ENCODE results near the gene KRT72.
"Not testable (repeated sequence)": the region's sequence is repeated elsewhere in the genome, so short reads cannot be mapped to it uniquely, and the experiment has no call there.

The KRT72 gene

DNA sequence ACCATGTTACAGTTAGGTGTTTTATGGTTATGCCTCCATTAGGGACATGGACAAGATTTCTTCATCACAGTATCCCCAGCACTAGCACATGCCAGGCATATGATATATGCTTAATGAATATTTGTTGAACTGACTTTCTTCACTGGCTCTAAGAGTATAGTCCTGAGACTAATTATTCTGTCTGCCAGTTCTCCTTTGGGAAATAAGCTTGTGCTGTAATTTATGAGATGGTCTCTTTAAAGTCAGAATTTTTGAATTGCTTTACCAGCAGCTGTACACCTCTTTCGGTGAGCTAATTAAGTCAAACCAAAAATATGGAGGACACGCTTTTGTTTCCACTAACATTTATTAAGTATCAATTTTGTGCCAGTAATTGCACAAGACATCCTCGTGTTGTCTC lies 4.8 kb upstream of the KRT72 start:
- DNase-seq: no peak

DNA sequence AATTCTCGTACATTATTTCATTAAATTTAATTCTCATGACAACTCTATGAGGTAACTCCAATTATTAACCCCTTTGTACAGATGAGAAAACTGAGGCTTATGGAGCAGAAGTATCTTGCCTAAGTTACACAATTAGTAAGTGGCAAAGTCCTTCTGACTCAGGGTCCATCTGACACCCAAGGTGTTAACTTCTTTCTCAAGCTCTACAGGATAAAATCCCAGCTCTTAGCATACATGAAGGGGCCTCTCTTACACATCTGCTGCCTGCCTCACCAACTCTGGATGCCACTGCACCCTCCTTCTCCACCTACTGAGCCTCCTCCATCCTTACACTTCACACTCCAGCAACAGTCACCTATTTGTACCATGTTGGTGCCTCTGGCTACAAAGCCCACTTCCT lies 4.3 kb upstream of the KRT72 start:
- no peak for DNase-seq

DNA sequence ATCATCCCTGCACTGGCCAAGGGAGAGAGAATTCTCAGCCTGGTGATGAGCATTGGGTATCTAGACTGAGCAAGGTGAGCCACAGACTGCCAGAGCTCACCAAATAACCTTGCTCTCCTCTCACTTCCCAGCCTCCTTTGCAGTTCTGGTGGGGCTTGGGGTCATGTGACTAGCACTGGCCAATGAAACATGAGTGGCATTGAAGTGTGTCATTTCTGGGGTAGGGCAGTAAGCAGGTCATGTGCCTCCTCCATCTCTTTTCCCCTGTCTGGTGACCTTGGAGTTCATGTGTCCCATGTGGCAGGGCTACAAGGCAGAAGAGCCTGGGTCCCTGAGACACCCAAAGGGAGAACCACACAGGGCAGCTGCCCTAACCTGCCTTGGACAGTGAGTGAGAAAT lies 3.6 kb upstream of the KRT72 start:
- no peak for DNase-seq

DNA sequence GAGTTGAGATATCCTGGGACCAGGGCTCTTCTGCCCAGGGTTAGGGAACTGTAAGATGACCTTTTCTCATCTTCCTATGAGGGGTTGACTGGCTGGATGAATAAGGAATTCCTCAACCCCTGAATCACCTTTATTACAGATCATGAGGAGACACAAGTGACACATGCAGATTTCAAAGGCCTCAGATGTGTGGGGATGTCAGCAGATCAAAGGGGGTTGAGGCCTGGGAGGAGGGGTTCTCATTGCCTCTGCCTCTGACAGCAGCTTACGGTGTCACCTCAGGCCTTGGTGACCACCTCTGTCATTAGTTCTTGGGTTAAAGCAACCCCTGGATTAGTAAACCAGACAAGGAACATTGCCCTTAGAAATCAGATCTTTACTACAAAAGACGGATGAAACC lies 2.1 kb upstream of the KRT72 start:
- DNase-seq: no peak

DNA sequence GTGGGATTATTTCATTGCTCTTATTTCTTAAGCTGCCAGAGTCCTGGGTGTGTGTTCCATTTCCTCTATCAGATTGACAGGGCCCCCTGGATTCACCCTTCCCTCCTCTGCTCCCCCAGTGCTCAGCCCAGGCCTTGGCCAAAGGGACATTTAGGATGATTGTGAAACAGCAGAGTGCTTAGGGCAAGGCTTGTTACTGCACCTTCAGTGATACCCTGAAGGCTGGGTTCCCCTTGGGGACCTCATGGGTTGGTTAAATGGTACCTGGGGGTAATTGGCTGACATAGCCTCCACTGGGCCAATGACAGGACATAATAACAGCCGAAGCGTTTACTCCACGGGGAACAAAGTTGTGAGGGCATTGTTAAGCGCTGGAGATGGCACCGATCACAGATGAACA lies 1.3 kb upstream of the KRT72 start:
- no peak for DNase-seq

DNA sequence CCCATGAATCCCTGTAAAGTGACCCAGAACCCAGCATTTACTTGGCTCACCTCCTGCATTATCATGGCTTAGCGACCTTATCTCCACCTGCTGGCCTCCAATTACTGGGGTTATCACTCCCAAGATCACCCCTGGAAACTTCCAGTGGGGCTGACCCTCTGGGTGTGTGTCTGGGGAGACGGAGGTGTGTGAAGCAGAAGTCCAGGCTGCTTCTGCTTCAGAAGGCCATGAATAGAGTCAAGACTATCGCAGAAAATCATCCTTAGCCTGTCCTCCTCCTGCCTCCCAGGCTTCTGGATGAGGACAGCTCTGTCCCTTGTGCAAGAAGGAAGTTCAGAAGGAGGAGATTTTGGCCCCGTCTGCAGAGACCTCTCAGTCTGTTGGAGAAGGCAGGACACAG lies 408 bp upstream of the KRT72 start:
- no peak for DNase-seq

DNA sequence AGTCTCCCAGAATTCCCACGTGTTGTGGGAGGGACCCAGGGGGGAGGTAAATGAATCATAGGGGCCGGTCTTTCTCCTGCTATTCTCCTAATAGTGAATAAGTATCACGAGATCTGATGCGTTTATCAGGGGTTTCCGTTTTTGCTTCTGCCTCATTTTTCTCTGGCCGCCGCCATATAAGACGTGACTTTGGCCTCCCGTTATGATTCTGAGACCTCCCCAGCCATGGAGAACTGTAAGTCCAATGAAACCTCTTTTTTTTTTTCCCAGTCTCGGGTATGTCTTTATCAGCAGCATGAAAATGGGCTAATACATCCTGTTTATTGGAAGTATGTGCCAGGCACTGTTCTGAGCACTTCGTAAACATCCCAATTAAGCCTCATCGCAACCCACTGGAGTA lies 788 bp downstream of the KRT72 start:
- no peak for DNase-seq

DNA sequence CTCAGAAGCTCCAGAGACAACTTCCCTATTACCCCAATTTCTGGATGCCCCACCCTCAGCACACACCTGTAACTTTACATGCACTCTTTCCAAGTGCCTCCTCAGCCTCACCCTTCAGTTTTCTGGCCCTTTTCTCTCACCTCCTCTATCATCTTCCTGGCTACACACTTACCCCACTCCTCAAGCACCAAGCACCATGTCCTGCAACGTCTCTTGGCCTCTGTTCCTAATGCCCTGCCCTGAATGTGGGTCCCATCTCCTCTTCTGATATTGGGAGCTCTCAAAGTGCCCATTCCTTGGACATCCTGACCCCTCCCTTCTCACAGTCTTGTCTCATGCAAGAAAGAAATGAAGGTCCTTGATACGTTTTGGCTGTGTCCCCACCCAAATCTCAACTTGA lies 1.2 kb downstream of the KRT72 start:
- no peak for DNase-seq

DNA sequence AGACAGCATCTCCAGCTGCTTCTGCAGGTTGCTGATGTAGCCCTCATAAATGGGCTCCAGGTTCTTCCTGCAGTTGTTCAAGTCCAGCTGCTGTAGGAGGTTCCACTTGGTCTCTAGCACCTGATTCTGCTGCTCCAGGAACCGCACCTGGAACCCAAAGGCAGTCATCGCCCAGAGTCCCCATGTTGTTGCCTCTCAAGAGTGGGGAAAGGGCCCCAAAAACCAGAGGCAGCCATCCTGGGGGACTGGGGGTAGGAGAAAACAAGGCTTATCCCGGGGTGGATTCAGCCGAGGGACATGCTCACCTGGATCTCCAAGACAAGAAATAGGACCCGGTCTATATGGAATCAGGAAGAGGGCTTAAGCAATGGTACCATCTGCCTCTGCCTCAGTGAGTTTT lies 2.3 kb downstream of the KRT72 start:
- no peak for DNase-seq

DNA sequence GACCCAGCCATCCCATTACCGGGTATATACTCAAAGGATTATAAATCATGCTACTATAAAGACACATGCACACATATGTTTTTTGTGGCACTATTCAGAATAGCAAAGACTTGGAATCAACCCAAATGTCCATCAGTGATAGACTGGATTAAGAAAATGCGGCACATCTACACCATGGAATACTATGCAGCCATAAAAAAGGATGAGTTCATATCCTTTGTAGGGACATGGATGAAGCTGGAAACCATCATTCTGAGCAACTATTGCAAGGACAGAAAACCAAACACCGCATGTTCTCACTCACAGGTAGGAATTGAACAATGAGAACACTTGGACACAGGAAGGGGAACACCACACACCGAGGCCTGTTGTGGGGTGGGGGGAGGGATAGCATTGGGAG lies 7.0 kb downstream of the KRT72 start:
- DNase-seq: not testable (repeated sequence)

DNA sequence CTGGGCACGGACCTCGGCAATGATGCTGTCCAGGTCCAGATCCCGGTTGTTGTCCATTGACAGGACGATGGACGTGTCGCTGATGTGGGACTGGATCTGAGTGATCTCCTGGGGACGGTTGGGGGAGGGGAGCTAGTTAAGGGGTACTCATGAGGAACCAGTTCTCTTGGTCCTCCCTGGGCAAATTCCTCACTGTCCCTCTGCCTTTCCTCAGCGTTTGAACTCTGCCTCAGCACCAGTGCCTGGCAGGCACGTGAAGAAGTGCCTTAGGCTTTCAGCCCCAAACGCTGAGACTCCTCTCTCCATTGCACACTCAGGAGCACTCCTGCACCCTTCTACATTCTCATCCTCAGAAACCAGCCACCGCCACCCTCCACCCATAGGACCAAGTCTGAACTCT lies 9.7 kb downstream of the KRT72 start:
- DNase-seq: no peak

DNA sequence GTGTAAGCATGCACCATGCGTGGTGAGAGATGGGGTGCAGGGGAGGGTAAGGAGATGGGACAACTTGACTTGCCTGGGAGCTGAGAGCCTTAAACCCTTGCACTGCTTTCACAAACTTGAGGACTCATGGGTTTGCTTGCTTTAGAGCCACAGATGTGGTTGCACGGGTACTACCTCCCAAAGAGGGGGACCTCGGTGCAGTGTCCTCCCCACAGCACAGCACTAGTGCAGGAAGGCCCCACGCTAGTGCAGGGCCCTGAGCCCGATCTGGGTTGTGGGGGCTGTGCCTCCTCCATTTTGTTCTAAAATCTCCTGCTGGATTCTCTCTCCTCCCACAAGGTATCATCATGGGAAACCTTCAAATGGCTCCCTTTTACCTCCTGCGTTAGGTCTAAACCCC lies 11.2 kb downstream of the KRT72 start:
- no peak for DNase-seq

DNA sequence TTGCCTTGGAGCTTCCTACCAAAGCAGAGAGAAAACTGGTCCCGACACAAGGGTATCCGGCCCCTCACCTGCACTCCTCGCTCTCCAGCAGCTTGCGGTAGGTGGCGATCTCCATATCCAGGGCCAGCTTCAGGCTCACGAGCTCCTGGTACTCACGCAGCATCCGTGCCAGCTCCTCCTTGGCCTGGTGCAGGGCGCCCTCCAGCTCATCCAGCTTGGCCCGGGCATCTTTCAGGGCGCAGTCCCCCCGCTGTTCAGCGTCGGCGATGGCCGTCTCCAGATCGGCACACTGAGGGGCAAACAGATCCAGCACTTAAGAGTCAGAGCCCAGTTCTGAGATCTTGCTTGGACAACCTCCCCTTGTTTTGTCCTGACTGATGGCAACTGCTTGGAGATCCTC lies 13.7 kb downstream of the KRT72 start:
- no peak for DNase-seq

DNA sequence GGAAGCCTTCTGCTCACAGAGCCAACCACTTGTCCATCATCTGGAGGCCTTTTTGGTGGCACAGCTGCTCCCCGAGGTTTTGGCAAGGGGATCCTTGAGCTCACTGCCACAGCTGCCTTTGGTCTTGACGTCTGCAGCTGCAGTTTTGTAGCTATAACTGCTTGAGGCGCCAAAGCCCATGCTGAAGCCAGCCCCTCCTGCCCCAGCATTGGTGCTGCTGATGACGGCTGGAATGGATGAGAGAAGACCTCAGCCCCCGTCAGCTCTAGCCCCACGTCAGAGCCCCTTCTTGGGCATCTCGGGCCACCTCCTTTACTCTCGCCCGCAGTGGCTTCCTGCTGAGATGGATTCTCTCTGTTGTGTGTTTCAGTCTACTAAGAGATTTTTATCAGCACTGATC lies 15.3 kb downstream of the KRT72 start:
- DNase-seq: no peak

DNA sequence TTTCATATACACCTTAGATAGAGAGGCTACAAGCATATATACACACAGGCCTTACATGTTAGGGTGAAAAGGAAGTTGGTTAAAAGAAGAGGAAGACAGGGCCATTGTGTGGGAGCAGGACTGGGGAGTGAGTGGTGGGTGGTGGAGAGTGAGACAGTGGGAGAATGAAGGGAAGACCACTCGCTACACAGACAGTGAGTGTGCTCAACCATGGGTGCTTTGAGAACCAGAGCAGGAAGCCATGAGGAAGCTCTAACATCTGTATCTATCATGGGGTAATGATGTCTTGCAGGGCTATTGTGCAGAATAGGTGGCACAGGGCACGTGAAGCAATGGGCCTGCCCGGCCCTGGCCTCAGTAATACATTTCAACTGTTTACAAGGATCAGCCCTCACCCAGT lies 16.2 kb downstream of the KRT72 start:
- peak; percentile 6 to 28 for DNase-seq

DNA sequence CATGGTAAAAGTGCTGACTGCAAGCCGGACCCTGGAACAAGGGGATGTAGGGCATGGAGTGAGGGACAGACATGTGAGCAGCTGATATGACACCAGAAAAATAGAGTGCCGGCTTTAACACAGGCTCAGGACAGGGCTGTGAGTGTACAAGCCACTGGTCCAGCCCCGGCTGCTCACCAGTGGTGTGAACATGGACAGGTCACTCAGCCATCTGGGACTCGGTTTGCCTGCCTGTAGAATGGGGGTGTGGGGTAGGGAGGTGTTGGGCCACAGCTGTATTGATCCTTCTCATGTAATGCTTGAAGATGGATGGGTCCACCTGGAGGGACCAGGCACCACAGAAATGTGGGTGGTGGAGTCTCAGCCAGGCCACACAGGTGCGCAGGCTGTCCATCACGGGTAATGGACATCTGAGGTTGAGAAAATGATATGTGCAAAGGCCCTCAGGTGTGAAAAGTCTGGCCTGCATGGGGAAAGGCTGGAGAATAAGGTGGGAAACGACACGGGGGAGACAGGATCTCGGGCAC lies 17.0 kb downstream of the KRT72 start:
- no peak for DNase-seq

DNA sequence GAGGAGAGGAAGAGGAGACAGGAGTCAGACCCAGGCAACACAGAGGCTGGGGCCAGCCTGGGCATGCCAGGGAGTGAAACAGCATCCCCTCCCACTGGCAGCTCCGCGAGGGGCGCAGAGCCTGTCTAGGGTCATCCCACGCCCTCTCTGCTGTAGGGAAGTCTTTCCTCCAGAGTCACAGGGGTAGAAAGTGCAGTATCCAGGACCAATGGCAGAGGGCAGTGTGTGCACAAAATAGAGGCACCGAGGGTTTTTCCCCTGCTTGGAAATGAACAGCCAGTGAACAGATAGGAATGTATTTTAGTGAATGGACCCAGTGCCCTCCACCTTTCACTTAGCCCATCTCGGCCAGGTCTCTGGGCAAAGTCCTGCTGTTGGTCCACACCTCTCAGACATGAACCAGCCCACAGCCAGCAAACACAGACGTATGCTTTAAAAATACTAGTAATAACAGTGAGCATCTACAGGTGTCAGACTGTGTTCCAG lies 18.2 kb downstream of the KRT72 start:
- DNase-seq: peak; percentile 43 to 46

DNA sequence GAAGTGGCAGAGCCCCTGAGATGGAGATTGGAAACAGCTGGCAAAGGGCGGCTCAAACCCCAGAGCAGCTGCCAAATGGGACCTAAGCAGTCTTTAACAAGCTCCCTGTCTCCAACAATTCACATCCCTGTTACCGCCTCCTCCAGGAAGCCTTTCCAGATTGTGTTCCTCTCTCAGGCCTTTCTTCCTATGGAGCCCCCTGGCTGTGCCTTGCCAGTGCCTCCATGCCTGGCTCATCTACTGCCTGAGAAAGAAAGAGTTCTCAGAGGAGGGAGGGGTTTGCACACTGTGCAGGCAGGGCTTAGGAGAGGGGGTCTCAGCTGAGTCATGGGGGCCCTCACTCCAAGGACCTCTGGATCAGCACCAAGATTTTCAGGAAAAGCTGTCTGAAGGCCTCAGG lies 18.8 kb downstream of the KRT72 start:
- DNase-seq: no peak

DNA sequence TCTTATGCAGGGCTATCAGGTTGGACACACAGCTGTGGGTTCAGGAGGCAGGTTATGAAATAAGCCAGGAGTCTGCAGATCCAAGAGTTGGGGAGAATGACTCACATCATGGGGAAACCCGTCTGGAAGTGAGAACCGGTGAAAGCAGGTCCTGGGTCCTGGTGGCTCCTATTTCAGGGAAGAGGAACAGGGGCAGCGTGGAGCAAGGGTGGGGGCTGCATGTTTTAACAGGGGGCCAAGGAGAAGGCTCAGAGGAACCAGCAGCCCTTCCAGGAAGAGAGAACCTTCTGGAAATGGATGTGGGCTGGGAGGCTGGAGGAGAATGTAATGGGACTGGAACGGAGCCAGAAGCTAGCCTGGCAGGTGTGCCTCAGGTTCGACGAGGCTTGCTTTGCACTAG lies 19.8 kb downstream of the KRT72 start:
- no peak for DNase-seq

DNA sequence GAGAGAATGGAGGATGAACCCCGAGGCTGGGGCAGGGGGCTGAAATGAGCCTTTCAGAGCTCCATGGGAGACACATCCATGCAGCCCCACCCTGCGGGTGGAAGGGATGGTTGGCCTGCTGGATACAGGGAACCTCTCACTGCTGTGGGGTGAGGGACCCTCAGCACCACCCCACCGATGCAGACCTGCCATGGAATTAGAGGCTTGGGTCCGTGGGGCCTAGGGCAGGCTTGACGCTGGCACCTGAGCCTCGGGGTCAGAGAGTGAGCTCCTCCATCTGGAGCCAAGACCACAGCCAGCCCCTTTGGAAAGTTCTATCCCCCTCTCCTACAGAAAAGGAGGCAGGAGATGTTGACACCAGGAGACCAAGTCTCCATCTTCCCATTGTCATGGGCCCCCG lies 20.2 kb downstream of the KRT72 start:
- no peak for DNase-seq

DNA sequence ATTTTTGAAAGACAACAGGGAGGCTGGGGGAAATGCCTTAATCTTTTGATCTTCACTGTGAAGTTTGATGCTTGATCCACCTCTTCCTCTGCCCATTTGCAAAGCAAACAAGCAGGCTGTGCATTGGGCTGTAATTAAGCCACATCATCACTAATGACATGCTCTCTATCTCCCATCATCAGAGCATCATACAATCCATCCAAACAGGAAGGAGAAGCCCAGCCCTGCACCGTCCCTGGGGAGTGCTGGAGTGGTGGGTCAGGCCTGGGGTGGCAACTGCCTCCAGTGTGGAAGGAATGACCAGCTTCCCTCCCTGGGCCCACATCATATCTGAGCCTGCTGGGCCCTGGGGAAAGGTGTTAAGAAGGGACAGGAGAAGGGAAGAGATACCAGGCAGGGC lies 20.8 kb downstream of the KRT72 start:
- no peak for DNase-seq

DNA sequence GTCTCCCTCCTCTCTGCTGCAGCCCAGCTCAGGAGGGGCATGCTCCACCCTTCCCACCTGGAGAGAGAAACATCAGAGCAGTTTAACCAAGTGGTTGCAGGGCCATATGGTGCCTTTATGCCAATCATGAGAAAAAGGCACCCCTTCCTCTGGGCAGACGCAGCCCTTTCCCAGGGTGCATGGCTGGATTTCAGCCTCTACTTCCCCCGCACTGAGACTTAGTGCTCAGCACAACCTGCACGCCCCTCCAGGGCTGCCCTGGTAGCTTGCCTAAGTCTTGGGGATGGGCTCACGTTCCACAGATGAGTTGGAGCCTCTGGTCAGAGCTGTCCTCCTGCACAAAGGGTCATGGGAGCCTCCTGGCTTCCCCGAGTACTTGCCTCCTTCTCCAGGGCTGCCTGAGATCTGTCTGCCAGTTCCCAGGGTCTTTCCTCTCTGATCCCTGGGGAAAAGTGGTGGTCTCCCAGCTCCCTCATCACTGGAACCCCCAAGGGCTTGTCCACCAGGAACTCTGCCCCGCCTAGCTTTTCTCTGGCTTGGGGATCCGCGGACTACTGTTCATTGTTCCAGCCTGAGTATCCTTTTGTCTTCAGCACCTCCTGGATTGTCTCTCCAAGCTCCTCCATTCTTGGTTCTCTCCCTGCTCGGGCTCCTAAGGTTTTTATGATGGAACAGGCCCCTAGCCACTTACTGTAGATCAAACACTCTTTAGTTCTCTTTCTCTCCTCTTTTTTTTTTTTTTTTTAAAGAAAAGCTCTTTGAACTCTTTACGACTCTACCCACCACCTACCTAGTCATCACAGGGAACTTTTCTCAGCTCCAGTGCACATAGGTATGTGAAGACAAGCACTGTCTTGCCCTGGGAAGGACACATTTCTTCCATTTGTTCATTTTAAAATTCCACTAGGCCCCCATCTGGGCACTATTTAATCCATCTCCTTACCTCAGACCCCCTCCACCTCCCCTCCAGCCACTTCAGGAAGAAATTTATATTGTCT lies 21.5 kb downstream of the KRT72 start:
- DNase-seq: no peak

DNA sequence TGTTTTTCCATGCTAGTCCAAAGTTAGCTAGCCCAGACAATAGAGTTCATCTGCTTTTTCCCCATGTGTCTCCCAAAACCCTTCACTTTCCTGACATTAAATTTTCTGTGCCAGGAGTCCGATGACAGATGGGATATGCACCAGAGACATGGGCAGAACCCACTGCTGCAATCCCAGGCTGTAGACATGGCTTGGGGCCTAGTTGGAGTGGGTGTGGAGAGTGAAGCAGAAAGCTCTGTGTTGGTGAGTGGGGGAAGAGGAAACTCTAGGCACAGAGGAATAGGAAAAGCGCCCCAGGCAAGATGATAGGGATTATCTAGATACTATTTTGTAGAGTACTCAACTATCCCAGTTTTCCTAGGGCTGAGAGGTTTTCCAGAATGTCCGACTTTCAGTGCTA lies 22.8 kb downstream of the KRT72 start:
- DNase-seq: no peak

DNA sequence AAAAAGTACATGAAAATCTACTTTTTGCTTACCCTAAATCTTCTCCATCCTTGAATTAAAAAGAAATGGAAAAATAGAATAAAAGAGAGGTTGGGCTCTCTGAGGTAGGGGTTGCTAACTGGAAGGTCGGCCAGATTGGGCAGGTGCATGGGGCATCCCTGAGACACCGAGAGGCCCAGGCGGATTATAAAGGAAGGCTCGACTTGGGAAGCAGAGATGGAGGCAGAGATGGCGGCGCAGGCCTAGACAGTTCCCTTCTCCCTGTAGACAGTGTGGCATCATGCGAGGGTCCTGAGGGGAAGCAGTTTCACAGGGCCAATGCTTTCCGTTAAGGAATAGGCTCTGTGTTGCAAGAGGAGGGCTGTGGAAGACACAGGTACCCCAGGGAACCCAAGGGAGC lies 23.9 kb downstream of the KRT72 start:
- DNase-seq: no peak

DNA sequence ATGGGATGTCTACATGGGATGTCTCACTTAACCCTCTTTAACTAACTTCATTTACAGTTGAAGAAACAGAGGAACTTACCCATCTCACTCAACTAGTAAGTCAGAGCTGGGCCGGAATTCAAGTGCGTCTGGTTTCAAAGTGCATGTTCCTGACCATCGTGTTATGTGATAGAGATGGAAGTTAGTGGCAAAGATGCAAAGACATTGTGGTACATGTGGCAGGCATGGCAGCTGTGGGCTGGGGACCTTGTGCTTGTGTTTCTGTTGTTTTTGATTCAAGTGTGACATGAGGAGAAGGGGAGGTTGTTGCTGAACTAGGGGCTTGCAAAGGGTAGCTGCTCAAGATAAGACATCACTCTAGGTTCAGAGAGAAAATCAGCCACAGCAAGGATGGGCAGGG lies 25.3 kb downstream of the KRT72 start:
- DNase-seq: no peak

Data from AML-193 (cell line).